Testis (tissue), 2 donors: Measurements from ENCODE around the gene NSUN5.

ENCODE experiments used
- POLR2A ChIP-seq: fragments of 450-650 bp; IDR thresholded peaks from one replicate; pipeline ENCODE4 v1.6.1; 2017; ENCODE audit warnings: antibody characterized with exemption, mild to moderate bottlenecking, moderate library complexity
- TF ChIP-seq, protein P1 (sequence below), 3 experiments: fragments of 450-650 bp in 2 of 3; fragments of 200-600 bp in 1 of 3; sonication (generic) in 1 of 3; IDR thresholded peaks; one replicate each; pipeline ENCODE4 v1.5.1; 2016 to 2019; ENCODE audit warnings: antibody characterized with exemption in 3 of 3, mild to moderate bottlenecking in 2 of 3, moderate library complexity in 1 of 3

DNA sequence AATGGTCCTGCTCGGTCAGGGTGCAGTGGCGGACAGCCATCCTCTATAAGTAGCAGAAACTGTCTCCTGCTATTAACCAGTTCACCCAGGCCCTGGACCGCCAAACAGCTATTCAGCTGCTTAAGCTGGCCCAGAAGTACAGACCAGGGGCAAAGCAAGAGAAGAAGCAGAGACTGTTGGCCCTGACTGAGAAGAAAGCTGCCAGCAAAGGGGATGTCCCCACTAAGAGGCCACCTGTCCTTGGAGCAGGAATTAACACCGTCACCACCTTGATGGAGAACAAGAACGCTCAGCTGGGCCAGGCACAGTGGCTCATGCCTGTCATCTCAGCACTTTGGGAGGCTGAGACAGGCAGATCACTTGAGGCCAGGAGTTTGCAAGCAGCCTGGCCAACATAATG lies 5.6 kb upstream of the NSUN5 start:
- no peak for TF ChIP-seq POLR2A
- TF ChIP-seq, protein P1, sequence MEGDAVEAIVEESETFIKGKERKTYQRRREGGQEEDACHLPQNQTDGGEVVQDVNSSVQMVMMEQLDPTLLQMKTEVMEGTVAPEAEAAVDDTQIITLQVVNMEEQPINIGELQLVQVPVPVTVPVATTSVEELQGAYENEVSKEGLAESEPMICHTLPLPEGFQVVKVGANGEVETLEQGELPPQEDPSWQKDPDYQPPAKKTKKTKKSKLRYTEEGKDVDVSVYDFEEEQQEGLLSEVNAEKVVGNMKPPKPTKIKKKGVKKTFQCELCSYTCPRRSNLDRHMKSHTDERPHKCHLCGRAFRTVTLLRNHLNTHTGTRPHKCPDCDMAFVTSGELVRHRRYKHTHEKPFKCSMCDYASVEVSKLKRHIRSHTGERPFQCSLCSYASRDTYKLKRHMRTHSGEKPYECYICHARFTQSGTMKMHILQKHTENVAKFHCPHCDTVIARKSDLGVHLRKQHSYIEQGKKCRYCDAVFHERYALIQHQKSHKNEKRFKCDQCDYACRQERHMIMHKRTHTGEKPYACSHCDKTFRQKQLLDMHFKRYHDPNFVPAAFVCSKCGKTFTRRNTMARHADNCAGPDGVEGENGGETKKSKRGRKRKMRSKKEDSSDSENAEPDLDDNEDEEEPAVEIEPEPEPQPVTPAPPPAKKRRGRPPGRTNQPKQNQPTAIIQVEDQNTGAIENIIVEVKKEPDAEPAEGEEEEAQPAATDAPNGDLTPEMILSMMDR (IDR thresholded peaks at IDR 0.05) = no peak
